ENCODE results near the gene SRGAP3. TPM values are rescaled to one million over a fixed set of nuclear protein-coding genes. Genes with fewer than 3 reads are reported as not detected.

Gene SRGAP3
- total RNA-seq, 3 donors from 2014 or later = 0.27 to 2.0 (median 0.42) TPM

- peaks cover 18% of the 10 kb centered on the region for H3K27me3 Mint-ChIP-seq (ENCODE audit: low read depth)
- H3K36me3 Mint-ChIP-seq (ENCODE audit: insufficient read depth) = no peaks in the 10 kb centered on the region
- no peak for DNase-seq
- ATAC-seq = peak; percentile 36 to 44
- H3K4me1 Mint-ChIP-seq (ENCODE audit: low read depth) = no peaks in the 10 kb centered on the region
- no peaks in the 10 kb centered on the region for H3K9me3 Mint-ChIP-seq
- no peak overlapping the region for H3K4me3 Mint-ChIP-seq
Observed at GRCh38 chr3:8972639-8973038, 276.8 kb downstream of the SRGAP3 start.

DNA sequence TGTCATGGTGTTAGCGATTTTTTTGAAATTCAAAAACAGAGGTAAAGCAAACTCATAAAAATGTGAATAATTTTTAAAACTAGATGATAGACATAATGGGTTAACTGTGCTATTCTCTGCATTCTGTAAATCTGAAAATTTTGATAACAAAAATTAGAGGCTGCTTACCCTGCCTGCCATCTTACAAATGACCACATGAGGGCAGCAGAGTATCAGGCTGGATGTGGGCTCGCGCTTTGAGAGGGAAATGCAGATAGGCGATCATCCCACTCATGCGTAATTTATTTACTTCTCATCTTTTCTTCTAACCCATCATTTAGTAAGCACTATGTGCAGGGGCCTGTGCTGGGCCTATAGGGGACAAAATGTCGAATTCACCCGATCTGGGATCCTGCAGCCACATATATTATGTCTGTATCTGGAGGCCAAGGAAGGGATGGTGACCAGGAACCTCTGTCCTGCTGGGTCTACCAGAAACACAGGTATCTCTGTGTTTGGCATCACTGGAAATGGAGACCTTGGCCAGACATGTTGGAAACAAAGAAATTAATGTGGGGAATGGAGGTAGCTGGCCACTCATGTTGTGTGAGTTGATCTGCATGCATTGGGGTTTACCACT lies 278.4 kb downstream of the SRGAP3 start:
- no peak overlapping the region for H3K4me3 Mint-ChIP-seq
- DNase-seq = peak; percentile 69
- no peaks in the 10 kb centered on the region for H3K4me1 Mint-ChIP-seq (ENCODE audit: low read depth)
- ATAC-seq = peak; percentile 81 to 84
- H3K9me3 Mint-ChIP-seq = no peaks in the 10 kb centered on the region
- no peaks in the 10 kb centered on the region for H3K36me3 Mint-ChIP-seq (ENCODE audit: insufficient read depth)
- H3K27me3 Mint-ChIP-seq (ENCODE audit: low read depth) = peaks cover 18% of the 10 kb centered on the region

GRCh38 chr3:8969241-8969640 lies 280.2 kb downstream of the SRGAP3 start:
- H3K4me3 Mint-ChIP-seq = no peak overlapping the region
- no peak for ATAC-seq
- peaks cover 10% of the 10 kb centered on the region for H3K27me3 Mint-ChIP-seq (ENCODE audit: low read depth)
- H3K9me3 Mint-ChIP-seq = no peaks in the 10 kb centered on the region
- no peaks in the 10 kb centered on the region for H3K4me1 Mint-ChIP-seq (ENCODE audit: low read depth)
- DNase-seq = no peak
- H3K36me3 Mint-ChIP-seq (ENCODE audit: insufficient read depth) = no peaks in the 10 kb centered on the region

DNA sequence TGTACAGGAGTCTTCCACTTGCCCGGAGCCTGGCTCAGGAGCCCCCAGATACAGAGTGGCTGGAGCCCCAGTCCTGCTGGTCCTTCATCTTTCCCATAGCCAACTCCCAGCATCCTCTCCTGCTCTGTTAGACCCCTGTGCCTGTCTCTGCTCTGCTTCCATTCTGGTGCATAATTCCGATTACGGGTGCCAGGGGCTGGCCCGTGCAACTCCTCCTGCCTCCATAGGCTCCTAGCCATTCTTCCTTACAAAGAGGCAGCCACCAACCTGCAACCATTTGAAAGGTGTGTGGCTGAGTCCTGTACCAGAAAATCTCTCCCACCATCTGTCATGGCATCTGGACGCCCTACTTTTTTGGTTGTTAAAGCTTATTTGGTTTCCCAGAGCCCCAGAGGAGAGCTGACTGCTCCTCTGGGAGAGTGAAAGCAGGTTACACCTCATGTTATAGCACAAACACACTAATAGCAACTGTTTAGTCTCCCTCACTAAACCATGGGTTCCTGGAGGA lies 281.0 kb downstream of the SRGAP3 start:
- H3K27me3 Mint-ChIP-seq (ENCODE audit: low read depth) = peaks cover 10% of the 10 kb centered on the region
- H3K9me3 Mint-ChIP-seq = no peaks in the 10 kb centered on the region
- DNase-seq (no peak), ATAC-seq (no peak)
- peaks cover 3% of the 10 kb centered on the region for H3K4me1 Mint-ChIP-seq (ENCODE audit: low read depth)
- H3K36me3 Mint-ChIP-seq (ENCODE audit: insufficient read depth) = no peaks in the 10 kb centered on the region
- no peak overlapping the region for H3K4me3 Mint-ChIP-seq

DNA sequence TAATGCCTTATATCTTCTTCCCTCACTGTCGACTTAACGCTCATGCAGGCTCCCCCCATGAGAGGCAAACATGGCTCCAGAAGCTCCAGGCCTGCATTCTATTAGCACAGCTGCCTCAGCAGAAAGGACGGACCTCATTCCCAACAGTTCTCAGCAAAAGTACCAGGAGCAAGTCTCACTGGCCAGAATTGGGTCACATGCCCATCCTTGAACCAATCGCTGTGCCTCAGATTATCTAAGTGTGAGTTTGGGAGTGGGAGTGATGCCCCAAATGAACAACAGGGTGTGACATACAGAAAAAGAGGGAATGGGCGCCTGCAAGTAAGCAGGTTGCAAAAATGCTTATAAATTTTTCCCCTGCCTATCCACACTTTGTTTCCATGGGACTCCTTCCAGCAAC lies 281.9 kb downstream of the SRGAP3 start:
- peaks cover 6% of the 10 kb centered on the region for H3K4me1 Mint-ChIP-seq (ENCODE audit: low read depth)
- no peak overlapping the region for H3K4me3 Mint-ChIP-seq
- H3K9me3 Mint-ChIP-seq = no peaks in the 10 kb centered on the region
- DNase-seq (no peak), ATAC-seq (no peak)
- peaks cover 10% of the 10 kb centered on the region for H3K27me3 Mint-ChIP-seq (ENCODE audit: low read depth)
- no peaks in the 10 kb centered on the region for H3K36me3 Mint-ChIP-seq (ENCODE audit: insufficient read depth)

DNA sequence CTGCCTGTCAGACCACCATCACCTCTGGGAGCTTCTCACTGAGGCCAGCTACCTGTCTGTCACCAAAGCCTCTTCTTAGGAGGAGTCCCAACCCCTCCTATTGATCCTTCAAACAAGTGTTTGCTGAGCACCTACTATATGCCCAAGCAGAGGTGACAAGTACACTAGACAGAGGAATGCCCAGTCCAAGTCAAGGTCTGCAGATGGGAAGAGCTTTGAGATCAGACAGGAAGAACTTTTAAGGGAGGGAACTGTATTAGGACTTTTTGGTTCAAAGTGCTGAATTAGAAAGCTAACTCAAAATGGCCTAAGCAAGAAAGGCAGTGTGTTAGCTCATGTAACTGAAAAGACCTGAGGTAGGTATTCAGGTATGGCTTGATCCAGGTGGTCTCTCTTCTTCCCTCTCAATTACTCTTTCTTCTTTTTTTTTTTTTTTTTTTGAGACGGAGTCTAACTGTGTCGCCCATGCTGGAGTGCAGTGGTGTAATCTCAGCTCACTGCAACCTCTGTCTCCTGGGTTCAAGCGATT lies 282.6 kb downstream of the SRGAP3 start:
- Mint-ChIP-seq H3K4me3 (no peak overlapping the region), H3K9me3 (no peaks in the 10 kb centered on the region), H3K27me3 (ENCODE audit: low read depth) (peaks cover 10% of the 10 kb centered on the region), H3K36me3 (ENCODE audit: insufficient read depth) (no peaks in the 10 kb centered on the region), H3K4me1 (ENCODE audit: low read depth) (peaks cover 13% of the 10 kb centered on the region)
- ATAC-seq = no peak
- no peak for DNase-seq

DNA sequence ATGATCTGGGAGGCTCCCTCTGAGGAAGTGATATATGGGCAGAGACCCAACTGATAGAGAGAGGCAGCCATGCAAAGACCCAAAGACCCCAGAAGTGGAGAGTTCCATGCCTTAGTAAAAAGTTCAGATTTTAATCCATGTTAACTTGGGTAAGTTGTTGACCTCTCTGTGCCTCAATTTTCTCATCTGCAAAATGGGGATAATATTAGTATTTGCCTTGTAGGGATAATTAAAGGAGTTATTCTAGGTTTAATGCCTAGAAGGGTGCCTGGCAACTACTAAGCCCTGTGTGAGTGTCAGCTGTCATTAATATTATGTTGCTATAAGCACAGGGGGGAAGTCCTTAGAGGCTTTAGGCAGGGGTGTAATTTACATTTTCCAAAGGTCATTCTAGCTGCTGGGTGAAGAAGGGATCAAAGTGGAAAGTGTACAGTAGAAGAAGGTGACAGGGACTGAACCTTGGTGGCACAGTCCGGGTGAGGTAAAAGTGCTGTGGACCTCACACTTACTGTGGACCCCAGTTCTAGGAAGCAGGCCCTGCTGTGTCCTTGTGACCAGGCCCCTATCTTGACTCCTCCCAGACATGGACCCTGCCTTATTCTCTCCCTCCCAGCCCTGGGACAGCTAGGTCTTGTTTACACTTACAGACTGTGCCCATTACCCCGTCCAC lies 283.2 kb downstream of the SRGAP3 start:
- ATAC-seq (no peak), DNase-seq (no peak)
- Mint-ChIP-seq H3K4me1 (ENCODE audit: low read depth) (peaks cover 18% of the 10 kb centered on the region), H3K4me3 (no peak overlapping the region), H3K9me3 (no peaks in the 10 kb centered on the region), H3K36me3 (ENCODE audit: insufficient read depth) (no peaks in the 10 kb centered on the region), H3K27me3 (ENCODE audit: low read depth) (peaks cover 10% of the 10 kb centered on the region)

DNA sequence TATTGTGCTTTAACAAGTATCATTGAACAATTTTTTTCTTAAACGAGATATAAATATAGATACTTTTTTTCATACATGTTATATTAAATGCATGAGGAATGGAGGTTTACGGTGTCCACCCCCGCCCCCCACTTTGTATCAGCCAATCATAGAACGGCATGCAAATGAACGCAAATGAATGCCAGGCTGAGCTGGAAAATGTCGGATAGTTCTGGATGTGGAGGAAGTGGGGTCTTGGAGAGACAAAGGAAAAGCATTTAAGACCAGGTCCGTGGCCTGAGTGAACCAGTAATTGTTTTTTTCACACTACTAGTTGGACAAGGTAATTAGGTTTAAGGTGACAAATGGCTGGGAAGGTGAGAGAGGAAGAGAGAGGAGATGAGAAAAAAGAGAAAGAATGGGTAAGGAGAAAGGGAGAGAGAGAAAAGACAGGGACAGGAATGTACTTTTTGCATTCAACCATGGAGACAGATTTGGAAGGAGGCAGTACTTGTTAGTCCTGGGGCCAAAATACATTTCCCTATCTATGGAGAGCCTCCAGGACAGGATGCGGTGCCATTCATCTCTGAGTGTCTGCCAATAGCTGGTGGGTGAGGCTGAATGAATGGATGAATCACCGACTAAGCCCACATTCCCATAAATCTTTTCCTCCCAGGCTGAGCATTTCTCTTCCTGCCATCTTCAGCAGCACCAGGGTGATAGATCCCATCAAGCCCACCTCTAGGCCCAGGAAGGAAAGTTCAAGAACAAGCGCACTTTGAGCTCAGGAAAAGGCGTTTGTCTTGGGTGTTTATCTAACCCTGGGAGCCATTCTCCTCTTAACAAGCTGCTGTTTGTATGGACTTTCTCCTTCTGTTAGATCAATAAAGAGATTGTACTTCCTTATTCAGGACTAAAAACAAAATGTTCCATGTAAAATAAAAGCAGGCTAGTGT lies 284.7 kb downstream of the SRGAP3 start:
- ATAC-seq = no peak
- Mint-ChIP-seq H3K4me3 (peak overlapping the region; percentile 95), H3K27me3 (ENCODE audit: low read depth) (peaks cover 6% of the 10 kb centered on the region), H3K36me3 (ENCODE audit: insufficient read depth) (no peaks in the 10 kb centered on the region), H3K4me1 (ENCODE audit: low read depth) (peaks cover 21% of the 10 kb centered on the region), H3K9me3 (no peaks in the 10 kb centered on the region)
- no peak for DNase-seq

DNA sequence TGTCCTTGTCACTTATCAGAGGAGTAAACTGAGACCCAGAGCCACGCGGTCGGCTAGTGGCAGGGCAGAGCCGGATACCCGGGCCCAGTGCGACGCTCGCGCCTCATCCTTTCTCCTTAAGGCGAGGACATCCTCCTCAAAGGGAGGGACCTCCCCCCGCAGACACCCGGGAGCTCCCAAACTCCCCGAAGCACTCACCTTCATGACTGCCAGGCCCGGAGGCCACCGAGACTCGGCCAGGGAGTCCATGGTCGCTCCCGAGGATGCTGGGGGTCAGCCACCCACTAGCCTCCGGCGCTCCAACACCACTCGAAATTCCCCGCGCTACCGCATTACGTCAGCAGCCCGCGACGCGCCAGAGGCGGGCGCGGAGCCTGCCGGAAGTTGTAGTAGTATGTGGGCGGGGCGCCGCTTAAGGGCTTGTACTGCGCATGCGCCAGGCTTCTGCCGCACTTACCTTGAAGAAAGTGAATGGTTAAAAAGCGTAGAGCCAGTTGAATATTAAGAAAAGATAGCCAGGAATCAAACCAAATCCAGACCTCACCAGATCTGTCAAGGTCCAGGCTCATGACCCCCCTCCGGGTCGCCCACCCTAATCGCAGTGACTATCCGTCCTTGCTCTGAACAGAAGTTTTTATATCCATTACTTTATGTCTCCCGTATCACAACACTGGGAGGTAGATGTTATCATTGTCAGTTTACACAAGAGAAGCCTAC lies 286.2 kb downstream of the SRGAP3 start, which contains the start of gene RAD18:
Gene RAD18, minus strand, starts transcription at position 336 of the 717 bp plus-strand sequence. Its CDS starts 87 bp downstream, at position 249.
- peaks cover 24% of the 10 kb centered on the region for H3K4me1 Mint-ChIP-seq (ENCODE audit: low read depth)
- no peaks in the 10 kb centered on the region for H3K27me3 Mint-ChIP-seq (ENCODE audit: low read depth)
- H3K36me3 Mint-ChIP-seq (ENCODE audit: insufficient read depth) = peaks cover 10% of the 10 kb centered on the region
- ATAC-seq (peak; percentile 94), DNase-seq (peak; percentile 92)
- H3K9me3 Mint-ChIP-seq = no peaks in the 10 kb centered on the region
- H3K4me3 Mint-ChIP-seq = peak within 1 kb of the TSS; percentile 95

DNA sequence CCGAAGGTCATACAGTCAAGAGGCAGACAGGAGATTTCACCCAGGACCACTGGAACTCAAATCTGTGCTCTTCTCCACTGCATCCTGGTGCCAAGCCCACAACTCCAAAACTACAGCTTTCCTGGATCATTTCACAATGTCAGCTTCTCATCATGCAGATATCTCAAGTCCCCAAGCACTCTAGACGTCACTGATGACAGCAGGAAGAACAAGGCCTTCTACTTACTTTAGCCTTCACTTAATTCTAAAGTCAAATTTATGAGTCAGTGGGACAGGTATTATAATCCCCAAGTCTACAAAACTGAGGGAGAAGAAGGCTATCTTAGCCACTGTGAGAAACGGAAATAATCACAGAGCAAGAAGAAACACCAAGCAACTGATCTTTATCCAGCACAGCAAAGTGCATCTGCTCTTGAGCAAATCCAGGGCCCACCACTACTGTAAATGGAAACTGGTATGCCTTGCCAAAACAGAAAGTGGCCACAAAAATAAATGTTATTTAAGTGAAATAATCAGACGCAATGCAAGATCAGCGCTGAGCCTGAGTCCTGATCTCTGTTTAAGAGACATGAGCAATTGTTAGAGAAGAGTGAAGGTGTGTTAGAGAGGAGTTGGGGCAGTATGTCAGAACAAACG lies 287.1 kb downstream of the SRGAP3 start:
- no peaks in the 10 kb centered on the region for H3K27me3 Mint-ChIP-seq (ENCODE audit: low read depth)
- DNase-seq (no peak), ATAC-seq (no peak)
- peaks cover 17% of the 10 kb centered on the region for H3K36me3 Mint-ChIP-seq (ENCODE audit: insufficient read depth)
- H3K4me3 Mint-ChIP-seq = peak overlapping the region; percentile 95
- peaks cover 24% of the 10 kb centered on the region for H3K4me1 Mint-ChIP-seq (ENCODE audit: low read depth)
- no peaks in the 10 kb centered on the region for H3K9me3 Mint-ChIP-seq

DNA sequence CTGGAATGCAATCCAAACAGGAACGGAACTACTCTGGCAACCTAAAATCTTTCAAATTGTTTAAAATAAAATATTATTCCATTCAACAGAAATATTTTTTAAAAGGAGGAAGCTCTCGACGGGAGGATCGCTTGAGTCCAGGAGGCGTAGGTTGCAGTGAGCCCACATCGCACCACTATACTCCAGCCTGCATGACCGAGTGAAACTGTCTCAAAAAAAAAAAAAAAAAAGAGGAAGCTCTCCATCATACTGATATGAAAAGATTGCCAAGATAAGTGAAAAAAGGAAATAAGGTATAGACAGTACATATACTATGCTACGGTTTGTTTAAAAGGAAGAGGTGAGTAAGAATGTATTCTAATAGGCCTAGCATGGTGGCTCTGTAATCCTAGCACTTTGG lies 289.8 kb downstream of the SRGAP3 start:
- no peaks in the 10 kb centered on the region for H3K27me3 Mint-ChIP-seq (ENCODE audit: low read depth)
- ATAC-seq (no peak), DNase-seq (no peak)
- H3K9me3 Mint-ChIP-seq = no peaks in the 10 kb centered on the region
- H3K36me3 Mint-ChIP-seq (ENCODE audit: insufficient read depth) = peaks cover 33% of the 10 kb centered on the region
- H3K4me3 Mint-ChIP-seq = peak overlapping the region; percentile 17
- H3K4me1 Mint-ChIP-seq (ENCODE audit: low read depth) = peaks cover 24% of the 10 kb centered on the region

DNA sequence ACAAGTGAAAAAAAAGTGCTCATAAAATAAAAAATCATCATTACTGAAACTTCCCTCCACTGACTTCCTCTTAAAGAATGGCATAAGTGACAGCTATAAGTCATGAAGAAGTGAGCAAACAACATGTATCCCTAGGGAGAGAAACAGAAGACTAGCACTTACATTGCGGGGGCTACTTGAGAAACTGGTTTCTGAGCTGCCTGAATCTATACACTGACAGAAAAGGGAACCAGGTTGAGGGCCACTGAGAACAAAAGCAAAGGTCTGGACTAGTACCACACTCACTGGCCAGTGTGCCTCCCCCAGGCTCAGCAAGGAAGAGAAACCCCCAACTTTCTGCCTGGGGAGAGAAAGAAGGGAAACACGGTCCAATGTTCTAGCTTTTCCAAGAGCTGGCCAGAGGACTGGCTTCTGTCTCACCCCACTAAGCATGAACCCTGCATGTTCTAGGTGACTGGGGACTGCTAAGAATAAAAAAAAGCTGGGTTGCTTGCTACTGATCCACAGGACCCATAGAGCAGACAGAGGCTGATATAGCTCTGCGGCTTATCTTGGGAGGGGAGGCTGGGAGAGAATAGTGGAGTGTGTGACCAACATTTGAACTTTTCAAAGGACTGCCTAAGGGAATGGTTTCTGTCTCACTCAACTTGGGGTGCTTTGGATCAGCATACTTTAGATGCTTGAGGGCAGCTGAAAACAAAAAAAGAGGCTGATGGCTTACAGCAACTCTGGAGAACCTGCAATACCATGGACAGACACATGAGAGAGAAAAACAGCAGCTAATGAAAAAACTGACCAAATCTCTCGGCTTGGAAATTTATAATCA lies 294.3 kb downstream of the SRGAP3 start:
- Mint-ChIP-seq H3K4me3 (no peak overlapping the region), H3K27me3 (ENCODE audit: low read depth) (no peaks in the 10 kb centered on the region), H3K9me3 (no peaks in the 10 kb centered on the region), H3K36me3 (ENCODE audit: insufficient read depth) (peaks cover 40% of the 10 kb centered on the region), H3K4me1 (ENCODE audit: low read depth) (peaks cover 10% of the 10 kb centered on the region)
- no peak for ATAC-seq
- DNase-seq = no peak

DNA sequence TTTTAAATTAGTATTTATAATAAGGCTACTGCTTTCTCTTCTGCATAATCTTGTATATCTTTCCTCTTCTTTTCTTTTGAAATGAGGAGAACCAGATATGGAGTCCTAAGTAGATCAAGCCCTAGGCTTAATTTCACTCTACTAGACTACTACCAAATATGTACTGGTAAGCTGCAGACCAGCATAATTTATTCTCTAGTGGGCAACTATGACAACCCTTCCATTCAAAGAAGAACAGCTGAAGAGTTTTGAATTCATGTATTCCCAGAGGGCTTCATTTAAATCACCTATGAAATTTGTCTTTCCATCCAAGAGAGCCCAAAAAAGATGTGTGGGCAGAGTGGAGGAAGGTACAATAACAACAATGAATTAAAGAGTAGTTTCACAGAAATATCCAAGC lies 296.1 kb downstream of the SRGAP3 start:
- DNase-seq = no peak
- Mint-ChIP-seq H3K4me1 (ENCODE audit: low read depth) (peaks cover 4% of the 10 kb centered on the region), H3K27me3 (ENCODE audit: low read depth) (no peaks in the 10 kb centered on the region), H3K36me3 (ENCODE audit: insufficient read depth) (peaks cover 29% of the 10 kb centered on the region), H3K4me3 (no peak overlapping the region), H3K9me3 (no peaks in the 10 kb centered on the region)
- no peak for ATAC-seq

Measured in activated T-cell treated with anti-CD3 and anti-CD28 coated beads, Interleukin-2, amount 50 U/mL, for 4 hours (primary cell).